Testis (tissue), 3 donors: ENCODE results near the gene NPTX2. TPM values are rescaled to one million over a fixed set of nuclear protein-coding genes. Genes with fewer than 3 reads are reported as not detected.

Source experiments
- DNase-seq: peaks from one replicate; pipeline ENCODE4 v3.0.0-alpha.2; 2019
- H3K27ac ChIP-seq, 2 donors: fragments of 200-600 bp; sonication (generic); one replicate each; pipeline ENCODE4 v1.5.1; 2019
- H3K27me3 ChIP-seq: fragments of 200-600 bp; sonication (generic); one replicate; pipeline ENCODE4 v1.5.1; 2019
- H3K36me3 ChIP-seq: fragments of 200-600 bp; sonication (generic); one replicate; pipeline ENCODE4 v1.5.1; 2017; ENCODE audit warnings: low read depth; ENCODE audit errors: missing control alignments
- H3K4me1 ChIP-seq: fragments of 200-600 bp; sonication (generic); one replicate; pipeline ENCODE4 v1.5.1; 2019
- H3K4me3 ChIP-seq, 2 donors: fragments of 200-600 bp; sonication (generic); one replicate each; pipeline ENCODE4 v1.5.1; 2017 to 2019
- H3K9me3 ChIP-seq: fragments of 200-600 bp; sonication (generic); one replicate; pipeline ENCODE4 v1.5.1; 2017
- CTCF ChIP-seq, 3 experiments: fragments of 450-650 bp in 2 of 3; fragments of 200-600 bp in 1 of 3; sonication (generic) in 1 of 3; IDR thresholded peaks; one replicate each; pipeline ENCODE4 v1.5.1; 2016 to 2019; ENCODE audit warnings: antibody characterized with exemption in 3 of 3, mild to moderate bottlenecking in 2 of 3, moderate library complexity in 1 of 3
- POLR2A ChIP-seq: fragments of 450-650 bp; IDR thresholded peaks from one replicate; pipeline ENCODE4 v1.6.1; 2017; ENCODE audit warnings: antibody characterized with exemption, mild to moderate bottlenecking, moderate library complexity
- WGBS, 2 donors: methylation state at CpG; one replicate each; pipeline ENCODE4 v1.1.5; 2018; 5-methylcytosine and 5-hydroxymethylcytosine counted together
- intact Hi-C: fragments of 100-400 bp; cut with DNase I; formaldehyde crosslinking; loops from one replicate; pipeline ENCODE4 v1.15.1; 2023; ENCODE audit warnings: low total_unique reads
- polyA plus RNA-seq: library from polyadenylated mRNA; stranded (reverse); fragments of 350-450 nt; fragmentation: Illumina TruSeq; extraction: RNeasy Lipid Tissue Mini Kit (QIAGEN cat#74804); gene quantifications from one replicate; pipeline ENCODE4 v1.2.3, GENCODE V29; 2014; ENCODE audit warnings: low read depth, low replicate concordance; ENCODE audit not compliant: insufficient read depth
- total RNA-seq, 2 donors: library from RNA; depleted of rRNA; stranded (reverse); fragments of >200 nt; gene quantifications; one replicate each; pipeline ENCODE4 v1.2.3, GENCODE V29; 2016

Gene NPTX2
- total and polyA plus RNA-seq, 3 donors from 2014 or later = 77.3 to 139 (median 136) TPM

- Histone ChIP-seq H3K27me3 (no peaks in the 10 kb centered on the region), H3K4me1 (peaks cover 7% of the 10 kb centered on the region), H3K9me3 (no peaks in the 10 kb centered on the region), H3K4me3 (peak overlapping the region; percentile 71 to 75), H3K36me3 (no peaks in the 10 kb centered on the region), H3K27ac (peak overlapping the region in 1 of 2 donors; percentile 71)
- no peak for TF ChIP-seq CTCF (IDR thresholded peaks at IDR 0.05)
- TF ChIP-seq POLR2A = no peak
- WGBS, 2 donors = 0% methylated on average over 18 to 34 of the region's 40 CpGs
- intact Hi-C loops = no loop called here
- no peak for DNase-seq
Observed at GRCh38 chr7:98617960-98618418, 904 bp downstream of the NPTX2 start.

GRCh38 chr7:98618786-98619185 lies 1.7 kb downstream of the NPTX2 start:
- TF ChIP-seq POLR2A = no peak
- no peak for TF ChIP-seq CTCF (IDR thresholded peaks at IDR 0.05)
- intact Hi-C loops = no loop called here
- Histone ChIP-seq H3K4me3 (peak overlapping the region; percentile 71 to 75), H3K27ac (no peak overlapping the region), H3K27me3 (no peaks in the 10 kb centered on the region), H3K4me1 (peaks cover 7% of the 10 kb centered on the region), H3K36me3 (no peaks in the 10 kb centered on the region), H3K9me3 (no peaks in the 10 kb centered on the region)
- 3 to 5% methylated on average over 2 of the region's 2 CpGs for WGBS, 2 donors
- DNase-seq = no peak

- Histone ChIP-seq H3K27me3 (no peaks in the 10 kb centered on the region), H3K36me3 (no peaks in the 10 kb centered on the region), H3K9me3 (no peaks in the 10 kb centered on the region), H3K27ac (peak overlapping the region in 1 of 2 donors; percentile 30), H3K4me1 (peaks cover 7% of the 10 kb centered on the region), H3K4me3 (peak overlapping the region; percentile 71 to 75)
- 25 to 36% methylated on average over 15 to 27 of the region's 27 CpGs for WGBS, 2 donors
- no peak for TF ChIP-seq POLR2A
- no peak for TF ChIP-seq CTCF (IDR thresholded peaks at IDR 0.05)
- intact Hi-C loops = no loop called here
- peak; percentile 34 for DNase-seq
Observed at GRCh38 chr7:98619450-98620321, 2.6 kb downstream of the NPTX2 start.

- no peaks in the 10 kb centered on the region for H3K27me3 ChIP-seq
- peaks cover 7% of the 10 kb centered on the region for H3K4me1 ChIP-seq
- no peak overlapping the region for H3K27ac ChIP-seq
- 66 to 78% methylated on average over 6 to 13 of the region's 13 CpGs for WGBS, 2 donors
- DNase-seq = no peak
- no peaks in the 10 kb centered on the region for H3K36me3 ChIP-seq
- intact Hi-C loops = no loop called here
- TF ChIP-seq CTCF (IDR thresholded peaks at IDR 0.05) (no peak), POLR2A (no peak)
- H3K4me3 ChIP-seq = no peak overlapping the region
- no peaks in the 10 kb centered on the region for H3K9me3 ChIP-seq
Observed at GRCh38 chr7:98621573-98622482, 4.7 kb downstream of the NPTX2 start.
